Stimulated activated CD4-positive, alpha-beta T cell treated with anti-CD3 and anti-CD28 coated beads, TNF-alpha, amount 100 ng/mL, for 24 hours (primary cell): ENCODE results near the gene GUCY1A2.

Source experiments
- DNase-seq, 3 experiments: peaks; one replicate each; pipeline ENCODE4 v3.0.0-alpha.2; 2020; ENCODE audit warnings: low read depth in 3 of 3

Gene GUCY1A2

GRCh38 chr11:106656646-106657045 is 361.6 kb downstream of the GUCY1A2 start:
- no peak for DNase-seq

- DNase-seq, result no peak
Observed at GRCh38 chr11:106644824-106645223, 373.5 kb downstream of the GUCY1A2 start.

- DNase-seq, result no peak
Observed at GRCh38 chr11:106642331-106642730, 375.9 kb downstream of the GUCY1A2 start.

GRCh38 chr11:106632283-106632682 is 386.0 kb downstream of the GUCY1A2 start:
- DNase-seq, result no peak

GRCh38 chr11:106627694-106628093 is 390.6 kb downstream of the GUCY1A2 start:
- no peak for DNase-seq

GRCh38 chr11:106625566-106625965 is 392.7 kb downstream of the GUCY1A2 start:
- no peak for DNase-seq

- DNase-seq, result no peak
Observed at GRCh38 chr11:106624377-106624776, 393.9 kb downstream of the GUCY1A2 start.
